GM12873 (cell line): ENCODE measurements around the gene LRRC55.

Experiments used
- CTCF ChIP-seq: IDR thresholded peaks from 2 replicates; pipeline ENCODE4 v1.5.1; 2012; ENCODE audit warnings: low read depth, mild to moderate bottlenecking, moderate library complexity, low read length, control low read depth; ENCODE audit not compliant: insufficient read depth; ENCODE audit errors: missing control alignments

LRRC55 gene

GRCh38 chr11:57203359-57203758, 21.6 kb downstream of the LRRC55 start:
- no peak for TF ChIP-seq CTCF

GRCh38 chr11:57203882-57204480, 22.2 kb downstream of the LRRC55 start:
- no peak for TF ChIP-seq CTCF

GRCh38 chr11:57205041-57205641, 23.4 kb downstream of the LRRC55 start:
- TF ChIP-seq CTCF, result no peak

- TF ChIP-seq CTCF, result no peak
Measured at GRCh38 chr11:57207168-57207567, 25.4 kb downstream of the LRRC55 start.

GRCh38 chr11:57210781-57211180, 29.0 kb downstream of the LRRC55 start:
- TF ChIP-seq CTCF, result no peak

GRCh38 chr11:57213342-57214097, 31.8 kb downstream of the LRRC55 start:
- no peak for TF ChIP-seq CTCF

GRCh38 chr11:57214098-57214417, 32.3 kb downstream of the LRRC55 start:
- TF ChIP-seq CTCF, result no peak
